HG03565 (cell line): ENCODE data around the gene PSMG4.

Experiments
- ATAC-seq: cut with Tn5 transposase; IDR thresholded peaks from one replicate; pipeline ENCODE4 v1.9.1; 2021; ENCODE audit warnings: mild to moderate bottlenecking, moderate library complexity; ENCODE audit not compliant: unreplicated experiment

Gene PSMG4

DNA sequence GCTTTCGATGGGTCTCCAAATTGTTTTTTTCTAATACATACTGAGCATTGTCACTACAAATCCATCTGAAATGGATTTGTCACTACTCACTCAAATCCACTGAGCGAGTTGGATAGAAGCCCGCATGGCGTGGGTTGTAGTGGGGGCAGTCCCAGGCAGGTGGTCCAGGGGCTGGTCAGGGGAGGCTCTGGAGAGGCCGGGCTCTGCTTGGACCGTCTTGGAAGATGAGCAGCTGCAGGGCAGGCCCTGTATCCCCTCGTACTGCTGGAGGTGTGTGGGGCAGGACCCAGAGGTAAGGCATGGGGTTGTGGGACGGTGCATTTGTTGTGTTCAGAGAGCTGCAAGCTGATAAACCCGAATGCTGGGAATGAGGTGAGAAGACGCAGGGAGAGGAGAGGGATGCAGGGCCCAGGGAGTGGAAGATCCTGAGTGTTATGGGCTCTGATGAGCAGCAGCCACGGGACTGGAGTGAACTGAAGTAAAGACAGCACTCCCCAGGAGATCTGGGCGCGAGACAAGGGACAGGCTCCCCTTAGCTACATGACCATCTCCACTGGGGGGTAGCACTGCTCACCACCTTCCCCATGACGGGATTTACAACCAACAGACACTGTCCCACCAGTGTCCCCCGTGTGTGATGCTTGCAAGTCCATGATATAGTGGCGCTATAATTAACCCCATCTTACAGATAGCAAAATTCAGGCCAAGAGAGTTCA lies 45.9 kb downstream of the PSMG4 start:
- no peak for ATAC-seq

DNA sequence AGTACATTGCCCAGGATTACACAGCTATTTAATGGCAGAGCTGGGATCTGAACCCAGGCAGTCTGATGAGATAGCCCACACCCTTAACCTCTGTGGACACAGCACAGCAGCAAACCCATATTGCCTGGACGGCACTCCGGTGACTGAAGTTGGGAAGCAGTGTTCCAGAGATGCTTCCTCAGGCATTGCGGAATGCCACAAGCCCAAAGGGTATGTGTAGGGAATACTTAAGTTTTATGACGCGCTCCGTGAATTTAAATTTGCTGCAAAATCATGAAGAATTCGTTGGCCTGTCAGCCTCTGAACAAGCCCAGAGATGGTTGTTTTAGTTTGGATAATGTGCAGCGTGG lies 46.4 kb downstream of the PSMG4 start:
- ATAC-seq, result no peak

DNA sequence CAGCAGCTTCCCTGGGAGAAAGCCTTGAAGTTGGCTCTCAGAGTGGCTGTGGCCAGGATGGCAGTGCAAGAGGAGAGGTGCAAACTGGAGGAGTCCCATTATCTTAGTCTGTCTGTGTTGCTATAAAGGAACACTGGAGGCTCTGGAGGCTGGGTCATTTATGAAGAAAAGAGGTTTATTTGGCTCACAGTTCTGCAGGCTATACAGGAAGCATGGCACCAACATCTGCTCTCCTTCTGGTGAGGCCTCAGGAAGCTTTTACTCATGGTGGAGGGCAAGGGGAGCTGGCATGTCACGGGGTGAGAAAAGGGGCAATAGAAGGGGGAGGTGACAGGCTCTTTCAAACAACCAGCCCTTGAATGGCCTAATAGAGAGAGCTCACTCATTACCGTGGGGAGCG lies 47.1 kb downstream of the PSMG4 start:
- ATAC-seq, result no peak

DNA sequence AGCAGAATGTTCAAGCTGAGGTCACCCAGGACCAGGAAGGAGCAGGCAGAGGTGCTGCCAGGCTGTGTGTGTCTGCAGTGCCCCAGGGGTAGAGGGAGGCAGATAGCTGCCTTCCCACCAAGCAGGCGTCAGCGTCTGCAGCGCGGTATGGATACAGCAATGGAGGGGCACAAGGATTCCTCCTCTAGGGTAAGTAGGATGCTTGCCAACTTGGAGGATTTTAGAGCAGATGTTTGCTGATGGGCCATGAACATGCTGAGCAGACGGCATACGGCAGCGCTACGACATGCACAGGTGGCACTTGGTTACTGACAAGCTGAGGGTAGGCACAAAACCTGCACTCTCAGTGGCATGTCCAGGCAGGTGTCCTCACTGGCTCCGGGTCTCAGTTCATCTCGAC lies 48.1 kb downstream of the PSMG4 start:
- ATAC-seq, result no peak

DNA sequence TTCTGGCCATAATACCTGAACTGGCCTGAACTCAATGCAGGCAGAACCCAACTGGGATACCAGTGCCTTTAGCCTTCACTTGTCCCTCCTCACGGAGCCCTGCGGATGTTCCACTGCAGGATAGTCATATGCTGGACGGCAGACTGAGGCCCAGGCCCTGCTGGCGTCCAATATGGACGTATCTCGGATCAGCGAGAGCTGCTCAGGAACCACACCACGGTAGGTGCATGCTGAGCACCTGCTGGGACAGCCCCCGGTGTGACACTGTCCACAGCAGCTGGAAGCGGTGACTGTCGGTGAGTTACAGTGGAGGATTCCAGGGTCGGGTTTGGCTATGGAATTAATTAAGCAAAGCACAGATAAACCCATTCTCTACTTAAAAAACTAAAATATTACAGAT lies 48.7 kb downstream of the PSMG4 start:
- no peak for ATAC-seq

DNA sequence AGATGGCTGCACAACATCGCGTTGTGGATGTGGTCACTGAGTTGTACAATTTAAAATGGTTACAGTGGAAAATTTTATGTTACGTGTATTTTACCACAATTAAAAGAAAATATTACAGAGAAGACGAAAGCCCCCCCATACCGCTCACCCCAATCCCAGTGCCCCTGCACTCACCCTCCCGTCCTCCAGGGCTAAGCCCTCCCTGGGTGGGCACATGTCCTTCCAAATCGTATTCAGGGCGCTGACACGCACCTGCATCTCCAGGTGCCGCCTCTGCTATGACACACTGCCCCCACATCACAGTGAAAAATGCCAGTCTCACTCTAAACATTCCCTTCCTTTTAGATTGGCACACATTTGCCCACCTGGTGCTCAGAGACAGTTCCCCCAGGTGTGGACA lies 49.4 kb downstream of the PSMG4 start:
- no peak for ATAC-seq

DNA sequence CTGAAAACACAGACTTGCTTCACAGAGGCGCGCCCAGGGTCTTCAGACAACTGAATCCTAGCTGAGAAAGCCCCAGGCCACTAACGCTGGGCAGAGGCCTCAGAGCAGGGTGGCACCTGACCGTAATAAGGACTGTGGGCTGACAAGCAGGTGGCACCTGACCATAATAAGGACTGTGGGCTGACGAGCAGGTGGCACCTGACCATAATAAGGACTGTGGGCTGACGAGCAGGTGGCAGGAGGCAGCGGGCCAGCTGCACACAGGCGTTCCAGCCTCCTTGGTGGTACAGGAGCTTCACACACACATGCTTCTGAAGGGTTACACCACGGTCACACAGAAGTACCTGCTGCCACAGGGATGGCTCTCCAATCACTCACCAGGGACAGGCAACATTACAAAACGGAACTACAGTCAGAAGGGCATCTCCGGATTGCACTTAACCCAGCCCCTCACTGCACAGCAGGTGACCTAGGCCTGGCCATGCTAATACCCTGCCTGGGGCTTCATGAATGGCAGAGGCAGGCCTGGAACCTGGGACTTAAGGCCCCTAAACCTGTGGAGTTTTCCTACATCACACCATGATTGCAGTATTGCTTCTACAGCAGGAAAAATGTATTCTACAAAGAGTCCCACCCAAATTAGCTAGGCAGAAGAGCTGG lies 50.8 kb downstream of the PSMG4 start:
- ATAC-seq, result no peak

DNA sequence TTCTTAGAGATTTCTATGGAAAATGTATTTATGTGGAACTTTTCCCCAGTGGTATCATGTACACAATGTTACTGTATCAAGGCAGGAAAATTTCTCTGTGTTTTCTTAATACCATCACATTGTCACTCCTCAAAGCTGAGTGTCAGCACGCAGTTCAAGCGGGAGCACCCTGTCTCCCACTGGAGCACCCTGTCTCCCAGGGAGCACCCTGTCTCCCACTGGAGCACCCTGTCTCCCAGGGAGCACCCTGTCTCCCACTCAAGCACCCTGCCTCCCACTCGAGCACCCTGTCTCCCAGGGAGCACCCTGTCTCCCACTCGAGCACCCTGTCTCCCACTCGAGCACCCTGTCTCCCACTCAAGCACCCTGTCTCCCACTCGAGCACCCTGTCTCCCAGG lies 51.3 kb downstream of the PSMG4 start:
- no peak for ATAC-seq

DNA sequence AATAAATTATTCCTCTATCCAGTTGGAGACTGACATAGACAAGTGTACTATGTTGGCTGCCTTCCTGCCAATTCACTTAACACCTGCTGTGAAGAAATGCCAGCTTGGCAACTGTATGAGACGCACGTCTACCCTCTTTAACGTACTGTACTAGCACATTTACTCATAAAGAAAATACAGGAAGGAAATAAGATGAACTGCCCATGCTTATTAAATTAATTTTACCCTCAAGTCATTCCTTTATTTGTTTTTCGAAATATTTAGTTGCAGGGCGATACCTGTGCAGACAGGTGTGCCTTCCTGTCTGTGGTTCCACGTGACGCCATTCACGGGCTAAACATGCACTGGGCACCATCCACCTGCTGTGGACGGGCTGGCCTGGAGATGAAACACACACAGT lies 52.0 kb downstream of the PSMG4 start:
- no peak for ATAC-seq

DNA sequence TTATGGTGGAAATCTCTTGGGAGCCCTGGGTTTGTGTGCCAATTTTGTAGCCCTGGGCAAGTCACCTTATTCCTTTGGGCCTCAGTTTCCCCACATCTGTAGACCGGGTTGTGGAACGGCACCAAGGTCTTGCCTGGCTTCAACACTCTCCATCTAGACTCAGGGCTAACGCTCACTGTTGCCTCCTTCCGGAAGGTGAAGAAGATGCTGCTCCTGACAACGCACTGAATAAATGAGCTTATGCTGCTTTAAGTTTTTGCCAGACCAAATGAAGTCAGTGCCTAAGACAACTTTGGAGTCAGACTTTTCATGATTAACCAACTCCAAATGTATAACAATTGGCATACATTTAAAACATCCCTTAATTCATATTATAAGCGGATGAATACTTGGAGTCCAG lies 53.1 kb downstream of the PSMG4 start:
- ATAC-seq, result no peak

DNA sequence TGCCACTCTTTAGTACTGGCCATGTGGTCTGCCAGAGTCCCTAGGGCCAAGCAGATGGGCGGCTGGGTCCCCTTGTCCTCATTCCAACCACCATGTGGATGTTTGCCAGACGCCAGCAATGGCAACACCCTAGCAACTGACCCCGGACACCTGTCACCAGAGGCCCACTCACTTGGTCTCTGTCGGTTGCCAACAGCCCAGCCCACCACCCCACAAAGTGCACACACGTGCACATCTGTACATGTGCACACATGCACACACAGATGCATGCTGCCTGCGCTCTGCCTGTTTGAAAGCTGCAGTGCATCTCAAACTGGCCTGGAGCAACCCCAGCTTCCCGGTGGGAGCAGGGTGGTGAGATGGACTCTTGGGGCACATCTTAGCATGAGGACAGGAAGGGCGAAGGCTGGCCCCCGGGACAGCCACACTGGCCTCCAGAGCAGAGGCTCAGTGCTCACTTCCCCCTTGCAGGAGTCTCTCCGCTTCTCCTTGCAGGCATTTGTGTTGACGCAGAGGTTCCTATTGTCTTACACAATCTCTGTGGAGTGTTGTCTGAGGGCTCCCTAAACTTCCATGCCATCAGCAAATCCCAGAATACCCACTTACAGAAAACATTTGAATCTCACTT lies 54.0 kb downstream of the PSMG4 start:
- ATAC-seq, result no peak

DNA sequence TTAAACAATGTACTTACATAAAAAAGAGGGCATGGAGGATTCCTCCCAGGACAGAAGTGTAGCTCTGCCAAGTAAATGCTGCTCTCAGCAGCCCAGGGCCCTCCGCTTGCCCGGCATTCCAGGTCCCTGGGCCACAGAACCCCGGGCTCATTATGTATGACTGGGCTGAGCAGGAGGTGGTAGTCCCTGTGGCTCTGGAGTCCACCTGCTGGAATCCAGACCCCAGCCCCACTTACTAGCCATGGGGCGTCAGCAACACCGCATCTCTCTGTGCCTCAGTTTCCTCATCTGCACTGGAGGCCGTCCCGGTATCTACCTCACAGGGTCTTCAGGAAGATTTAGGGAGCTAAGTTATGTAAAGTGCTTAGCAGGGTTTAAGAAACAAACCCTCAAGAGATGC lies 55.4 kb downstream of the PSMG4 start:
- ATAC-seq, result no peak

DNA sequence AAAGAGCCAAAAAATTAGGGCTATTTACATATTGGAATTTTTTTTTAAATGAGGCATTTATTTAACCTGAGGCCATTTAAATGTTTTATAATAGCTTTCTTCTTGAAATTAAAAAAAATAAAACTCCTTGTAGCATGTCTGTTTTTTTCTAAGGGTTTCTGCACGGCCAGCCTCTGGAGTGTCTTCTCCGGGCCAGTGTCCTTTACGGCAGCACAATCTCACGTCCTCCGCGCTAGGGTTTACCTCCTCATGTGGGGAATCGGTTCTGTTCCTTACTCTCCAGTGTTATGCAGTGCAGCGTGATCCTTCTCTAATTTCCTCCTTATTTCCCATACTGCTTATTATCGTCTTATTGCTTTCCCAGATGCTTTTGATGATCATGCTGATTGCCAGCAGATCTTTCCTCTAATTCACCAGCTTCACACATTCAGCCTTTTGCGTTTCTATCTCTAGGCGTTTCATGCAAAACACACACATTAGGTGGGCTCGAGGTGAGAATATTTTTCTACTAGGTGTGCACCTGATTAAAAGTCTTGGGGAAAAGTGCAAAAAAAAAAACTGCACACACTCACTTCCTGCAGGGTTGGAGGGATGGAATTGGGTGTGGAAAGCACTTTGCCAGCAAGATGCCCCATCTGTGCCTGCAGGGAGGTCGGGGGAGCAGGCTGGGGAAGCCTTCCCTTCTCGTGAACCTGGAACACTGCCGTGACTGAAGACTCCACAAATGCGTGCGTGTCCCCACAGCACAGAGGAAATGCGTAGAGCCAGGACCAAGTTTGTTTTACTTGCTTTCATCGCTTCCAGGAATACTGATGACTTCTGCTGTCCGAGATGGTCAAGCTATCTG lies 56.1 kb downstream of the PSMG4 start:
- ATAC-seq, result no peak

DNA sequence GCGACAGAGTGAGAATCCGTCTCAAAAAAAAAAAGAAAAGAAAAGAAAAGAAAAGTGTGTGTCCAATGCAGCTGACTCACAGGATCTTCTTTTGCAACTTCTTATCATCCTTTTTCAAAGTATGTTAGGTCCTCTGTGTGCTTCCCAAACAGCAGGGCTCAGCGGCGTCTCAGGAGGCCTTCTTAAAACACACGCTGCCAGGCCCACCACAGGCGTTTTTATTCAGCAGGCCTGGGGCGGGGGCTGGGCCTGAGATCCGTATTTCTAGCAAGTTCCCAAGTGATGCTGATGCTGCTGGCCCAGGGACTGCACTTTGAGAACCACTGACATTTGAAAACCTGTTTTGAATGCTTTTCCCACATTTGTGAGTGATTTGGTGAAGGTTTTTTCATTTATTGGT lies 57.1 kb downstream of the PSMG4 start:
- ATAC-seq, result no peak

DNA sequence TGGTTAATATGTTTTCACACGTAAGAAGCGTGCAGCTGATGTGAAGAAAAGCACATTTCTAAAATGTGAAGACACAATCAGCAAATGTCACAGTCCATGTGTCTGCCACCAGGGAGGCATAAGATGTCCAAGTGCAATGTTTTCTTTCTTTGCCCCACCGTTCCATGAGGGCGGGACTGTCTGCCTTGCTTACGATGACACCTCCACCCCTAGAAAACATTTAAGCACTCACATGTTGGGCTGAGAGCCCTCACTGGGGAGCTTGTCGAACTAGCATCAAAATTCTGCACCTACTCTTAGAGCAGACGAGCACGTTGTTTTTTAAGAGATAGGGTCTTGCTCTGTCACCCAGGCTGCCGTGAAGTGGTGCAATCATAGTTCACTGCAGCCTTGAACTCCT lies 57.6 kb downstream of the PSMG4 start:
- no peak for ATAC-seq

DNA sequence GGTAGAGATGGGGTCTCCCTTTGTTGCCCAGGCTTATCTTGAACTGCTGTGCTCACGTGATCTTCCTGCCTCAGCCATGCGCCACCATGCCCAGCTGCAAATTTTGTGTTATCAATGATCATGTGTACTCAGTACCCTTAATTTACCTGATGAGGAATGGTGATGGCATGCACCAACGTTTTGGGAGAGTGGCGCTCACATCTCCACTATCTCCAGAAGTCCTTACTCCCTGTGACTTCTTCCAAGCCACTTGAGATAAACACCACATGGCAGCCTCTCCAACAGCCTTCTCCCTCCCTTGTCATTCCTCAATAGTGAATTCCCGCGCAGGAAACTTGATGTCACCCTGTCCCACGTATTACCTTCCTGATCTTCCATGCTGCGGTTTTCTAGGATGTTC lies 58.1 kb downstream of the PSMG4 start:
- no peak for ATAC-seq
